GM18951 (cell line): ENCODE data around the gene ZDHHC11.

Experiments used
- POLR2A ChIP-seq: IDR thresholded peaks from 4 replicates; pipeline ENCODE4 v1.6.1; 2011; ENCODE audit warnings: mild to moderate bottlenecking; ENCODE audit not compliant: insufficient read length, insufficient read depth; ENCODE audit errors: extremely low read depth
- in situ Hi-C: fragments of 300-500 bp; cut with MboI; formaldehyde crosslinking; loops from one replicate; pipeline ENCODE4 v1.12.0; 2022; ENCODE audit warnings: low sequenced_read_pairs, mixed read lengths, inconsistent platforms; ENCODE audit not compliant: unreplicated experiment

ZDHHC11 gene

GRCh38 chr5:850511-851006 lies at the start of gene ZDHHC11:
ZDHHC11 (minus strand) TSS chr5:850986; CDS start chr5:850602, 384 bp downstream.
- in situ Hi-C loops: no loop called here
- no peak for TF ChIP-seq POLR2A

- in situ Hi-C loops: no loop called here
- TF ChIP-seq POLR2A: no peak
These were observed 42.9 kb upstream of the ZDHHC11 start for GRCh38 chr5:893711-894110.

- no peak for TF ChIP-seq POLR2A
- in situ Hi-C loops: no loop called here
These were observed 42.3 kb upstream of the ZDHHC11 start for GRCh38 chr5:893137-893506.

- in situ Hi-C loops: no loop called here
- TF ChIP-seq POLR2A: peak; percentile 90
These were observed 41.8 kb upstream of the ZDHHC11 start, which contains the start of the genes BRD9 and TRIP13 for GRCh38 chr5:892394-893136. BRD9 (minus strand) TSS chr5:892801; CDS start chr5:892657, 144 bp downstream. TRIP13 (plus strand) TSS chr5:892884; CDS start chr5:892999, 115 bp downstream.

- in situ Hi-C loops: no loop called here
- no peak for TF ChIP-seq POLR2A
These were observed 41.1 kb upstream of the ZDHHC11 start for GRCh38 chr5:891837-892393.

- no peak for TF ChIP-seq POLR2A
- in situ Hi-C loops: no loop called here
These were observed 40.5 kb upstream of the ZDHHC11 start for GRCh38 chr5:891117-891836.

GRCh38 chr5:889075-889710 lies 38.4 kb upstream of the ZDHHC11 start:
- no peak for TF ChIP-seq POLR2A
- in situ Hi-C loops: no loop called here

- TF ChIP-seq POLR2A: no peak
- in situ Hi-C loops: no loop called here
These were observed 37.9 kb upstream of the ZDHHC11 start for GRCh38 chr5:888638-889035.

- no peak for TF ChIP-seq POLR2A
- in situ Hi-C loops: no loop called here
These were observed 37.3 kb upstream of the ZDHHC11 start for GRCh38 chr5:887947-888637.

- TF ChIP-seq POLR2A: no peak
- in situ Hi-C loops: no loop called here
These were observed 36.0 kb upstream of the ZDHHC11 start for GRCh38 chr5:886716-887325.

- in situ Hi-C loops: no loop called here
- no peak for TF ChIP-seq POLR2A
These were observed 35.2 kb upstream of the ZDHHC11 start for GRCh38 chr5:886036-886435.

GRCh38 chr5:885529-885928 lies 34.7 kb upstream of the ZDHHC11 start:
- TF ChIP-seq POLR2A: no peak
- in situ Hi-C loops: no loop called here

GRCh38 chr5:885127-885442 lies 34.3 kb upstream of the ZDHHC11 start:
- no peak for TF ChIP-seq POLR2A
- in situ Hi-C loops: no loop called here
